ENCODE results near the gene L3MBTL4.

GRCh38 chr18:5912566-5912965 lies 502.1 kb downstream of the L3MBTL4 start:
- TF ChIP-seq ZBTB7A (IDR thresholded peaks at IDR 0.05; ENCODE audit: low read depth): no peak
- TF ChIP-seq CEBPB (IDR thresholded peaks at IDR 0.05): no peak
- no peak for TF ChIP-seq REST (IDR thresholded peaks at IDR 0.05; ENCODE audit: low read depth)
- TF ChIP-seq MAX (IDR thresholded peaks at IDR 0.05): no peak
- no peak for TF ChIP-seq USF1 (IDR thresholded peaks at IDR 0.05)
